T-helper 22 cell (primary cell): ENCODE measurements around the gene PDPK1.
"Not testable (repeated sequence)": the region's sequence is repeated elsewhere in the genome, so short reads cannot be mapped to it uniquely, and the experiment has no call there.

Experiments used
- DNase-seq: peaks from one replicate; pipeline ENCODE4 v3.0.0-alpha.2; 2020; ENCODE audit warnings: low read depth

PDPK1 gene

GRCh38 chr16:2540912-2541311, 3.1 kb downstream of the PDPK1 start:
- DNase-seq = not testable (repeated sequence)

GRCh38 chr16:2541409-2541808, 3.6 kb downstream of the PDPK1 start:
- not testable (repeated sequence) for DNase-seq

GRCh38 chr16:2543771-2544170, 6.0 kb downstream of the PDPK1 start:
- DNase-seq = not testable (repeated sequence)

GRCh38 chr16:2550283-2550878, 12.6 kb downstream of the PDPK1 start:
- DNase-seq = not testable (repeated sequence)

- DNase-seq = not testable (repeated sequence)
These were observed 13.6 kb downstream of the PDPK1 start for GRCh38 chr16:2551420-2551889.

- not testable (repeated sequence) for DNase-seq
These were observed 17.0 kb downstream of the PDPK1 start for GRCh38 chr16:2554709-2555425.

- not testable (repeated sequence) for DNase-seq
These were observed 19.3 kb downstream of the PDPK1 start for GRCh38 chr16:2557150-2557549.

- not testable (repeated sequence) for DNase-seq
These were observed 22.4 kb downstream of the PDPK1 start for GRCh38 chr16:2560131-2560797.

- DNase-seq = peak; percentile 18
These were observed 22.9 kb downstream of the PDPK1 start for GRCh38 chr16:2560798-2561133.

GRCh38 chr16:2567506-2567905, 29.7 kb downstream of the PDPK1 start:
- not testable (repeated sequence) for DNase-seq

GRCh38 chr16:2568573-2568972, 30.8 kb downstream of the PDPK1 start:
- not testable (repeated sequence) for DNase-seq

GRCh38 chr16:2572704-2573103, 34.9 kb downstream of the PDPK1 start:
- not testable (repeated sequence) for DNase-seq

- DNase-seq = not testable (repeated sequence)
These were observed 38.0 kb downstream of the PDPK1 start for GRCh38 chr16:2575839-2576238.

GRCh38 chr16:2577044-2577443, 39.2 kb downstream of the PDPK1 start:
- not testable (repeated sequence) for DNase-seq

GRCh38 chr16:2578905-2579304, 41.1 kb downstream of the PDPK1 start:
- DNase-seq = not testable (repeated sequence)

- not testable (repeated sequence) for DNase-seq
These were observed 42.3 kb downstream of the PDPK1 start for GRCh38 chr16:2580143-2580542.

GRCh38 chr16:2580818-2581217, 43.0 kb downstream of the PDPK1 start:
- not testable (repeated sequence) for DNase-seq

- no peak for DNase-seq
These were observed 47.2 kb downstream of the PDPK1 start for GRCh38 chr16:2584729-2585650.

GRCh38 chr16:2585651-2586081, 47.8 kb downstream of the PDPK1 start:
- no peak for DNase-seq

GRCh38 chr16:2586241-2586640, 48.4 kb downstream of the PDPK1 start:
- DNase-seq = no peak

GRCh38 chr16:2586901-2587480, 49.2 kb downstream of the PDPK1 start:
- DNase-seq = no peak
